ENCODE measurements around the gene FOXN1.

- TF ChIP-seq CTCF (conservative IDR thresholded peaks at IDR 0.05; ENCODE audit: low read length): no peak
- no peak for TF ChIP-seq EZH2phosphoT487 (IDR thresholded peaks at IDR 0.05; ENCODE audit: borderline replicate concordance)
Observed at GRCh38 chr17:28457890-28458289, 48.3 kb upstream of the FOXN1 start.

Data from Loucy (cell line).